Testis (tissue), 2 donors: ENCODE data around the gene SULT1A3.

Experiments
- POLR2A ChIP-seq: fragments of 450-650 bp; IDR thresholded peaks from one replicate; pipeline ENCODE4 v1.6.1; 2017; ENCODE audit warnings: antibody characterized with exemption, mild to moderate bottlenecking, moderate library complexity
- TF ChIP-seq, protein P1 (sequence below), 3 experiments: fragments of 450-650 bp in 2 of 3; fragments of 200-600 bp in 1 of 3; sonication (generic) in 1 of 3; IDR thresholded peaks; one replicate each; pipeline ENCODE4 v1.5.1; 2016 to 2019; ENCODE audit warnings: antibody characterized with exemption in 3 of 3, mild to moderate bottlenecking in 2 of 3, moderate library complexity in 1 of 3

DNA sequence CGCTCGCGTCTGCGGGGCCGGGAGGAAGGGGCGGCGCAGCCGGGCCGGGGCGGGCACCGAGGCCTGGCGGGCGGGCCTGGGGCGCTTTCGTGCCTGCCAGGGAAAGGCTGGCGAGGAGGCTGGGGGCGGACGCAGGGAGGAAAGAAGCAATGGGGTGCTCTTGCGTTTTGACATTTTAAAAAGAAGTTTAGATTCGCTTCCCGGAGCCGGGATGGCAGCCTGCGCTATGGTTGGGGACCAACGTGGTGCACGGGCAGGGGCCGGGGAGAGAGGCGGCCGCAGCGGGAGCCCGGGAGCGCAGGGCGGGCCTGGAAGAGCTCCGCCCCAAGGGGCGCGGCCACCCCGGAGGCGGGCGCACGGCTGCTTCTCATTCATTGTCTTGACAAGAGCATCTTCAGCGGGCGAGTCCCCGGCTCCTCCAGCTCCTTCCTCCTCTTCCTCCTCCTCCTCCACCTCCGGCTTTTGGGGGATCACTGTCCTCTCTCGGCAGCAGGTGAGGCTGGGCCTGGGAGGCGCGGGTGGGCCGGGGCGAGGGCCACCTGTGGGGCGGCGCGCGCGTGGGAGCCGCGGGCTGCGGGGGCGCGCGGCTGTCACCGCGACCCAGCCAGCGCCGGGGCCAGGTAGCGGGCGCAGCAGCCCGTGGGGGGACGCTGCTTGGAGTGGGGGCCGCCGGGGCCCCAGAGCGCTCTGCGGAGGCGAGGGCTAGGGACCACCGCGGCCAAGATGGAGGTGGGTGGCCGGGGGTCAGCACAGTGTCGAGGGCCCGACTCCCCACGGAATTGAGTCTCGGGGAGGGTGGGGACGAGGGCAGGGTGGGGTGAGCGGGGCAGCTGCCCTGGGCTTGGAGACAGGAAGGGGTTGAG lies 15.6 kb upstream of the SULT1A3 start, which contains the start of gene CORO1A:
- TF ChIP-seq, protein P1, sequence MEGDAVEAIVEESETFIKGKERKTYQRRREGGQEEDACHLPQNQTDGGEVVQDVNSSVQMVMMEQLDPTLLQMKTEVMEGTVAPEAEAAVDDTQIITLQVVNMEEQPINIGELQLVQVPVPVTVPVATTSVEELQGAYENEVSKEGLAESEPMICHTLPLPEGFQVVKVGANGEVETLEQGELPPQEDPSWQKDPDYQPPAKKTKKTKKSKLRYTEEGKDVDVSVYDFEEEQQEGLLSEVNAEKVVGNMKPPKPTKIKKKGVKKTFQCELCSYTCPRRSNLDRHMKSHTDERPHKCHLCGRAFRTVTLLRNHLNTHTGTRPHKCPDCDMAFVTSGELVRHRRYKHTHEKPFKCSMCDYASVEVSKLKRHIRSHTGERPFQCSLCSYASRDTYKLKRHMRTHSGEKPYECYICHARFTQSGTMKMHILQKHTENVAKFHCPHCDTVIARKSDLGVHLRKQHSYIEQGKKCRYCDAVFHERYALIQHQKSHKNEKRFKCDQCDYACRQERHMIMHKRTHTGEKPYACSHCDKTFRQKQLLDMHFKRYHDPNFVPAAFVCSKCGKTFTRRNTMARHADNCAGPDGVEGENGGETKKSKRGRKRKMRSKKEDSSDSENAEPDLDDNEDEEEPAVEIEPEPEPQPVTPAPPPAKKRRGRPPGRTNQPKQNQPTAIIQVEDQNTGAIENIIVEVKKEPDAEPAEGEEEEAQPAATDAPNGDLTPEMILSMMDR (IDR thresholded peaks at IDR 0.05) = no peak
- TF ChIP-seq POLR2A = no peak
